Brain microvascular endothelial cell (primary cell): ENCODE results near the gene SSR3.

Source experiments
- DNase-seq: peaks from one replicate; pipeline ENCODE4 v3.0.0-alpha.2; 2020
- H3K27ac ChIP-seq: fragments of 250-450 bp; sonication (Bioruptor Pico); 2 replicates; pipeline ENCODE4 v1.5.1; 2020; ENCODE audit warnings: mild to moderate bottlenecking, moderate library complexity
- H3K27me3 ChIP-seq: fragments of 250-450 bp; sonication (Bioruptor Pico); replicated peaks from 2 replicates; pipeline ENCODE4 v1.5.1; 2020; ENCODE audit warnings: mild to moderate bottlenecking
- H3K36me3 ChIP-seq: fragments of 250-450 bp; sonication (Bioruptor Pico); replicated peaks from 2 replicates; pipeline ENCODE4 v1.5.1; 2020; ENCODE audit warnings: mild to moderate bottlenecking
- H3K4me3 ChIP-seq: 2 replicates; pipeline ENCODE4 v1.5.1; 2011; ENCODE audit warnings: low read depth, mild to moderate bottlenecking, control low read depth, low read length, moderate library complexity
- in situ Hi-C: cut with HindIII; loops from 2 replicates; pipeline ENCODE4 v1.10.0; 2017; ENCODE audit warnings: low sequenced_read_pairs, low pct_ligation_motif_present
- TF ChIP-seq, protein P1 (sequence below): IDR thresholded peaks from 2 replicates; pipeline ENCODE4 v1.5.1; 2011; ENCODE audit warnings: low read depth, mild to moderate bottlenecking, moderate library complexity, low read length, control low read depth, inconsistent platforms; ENCODE audit errors: missing control alignments

Gene SSR3

DNA sequence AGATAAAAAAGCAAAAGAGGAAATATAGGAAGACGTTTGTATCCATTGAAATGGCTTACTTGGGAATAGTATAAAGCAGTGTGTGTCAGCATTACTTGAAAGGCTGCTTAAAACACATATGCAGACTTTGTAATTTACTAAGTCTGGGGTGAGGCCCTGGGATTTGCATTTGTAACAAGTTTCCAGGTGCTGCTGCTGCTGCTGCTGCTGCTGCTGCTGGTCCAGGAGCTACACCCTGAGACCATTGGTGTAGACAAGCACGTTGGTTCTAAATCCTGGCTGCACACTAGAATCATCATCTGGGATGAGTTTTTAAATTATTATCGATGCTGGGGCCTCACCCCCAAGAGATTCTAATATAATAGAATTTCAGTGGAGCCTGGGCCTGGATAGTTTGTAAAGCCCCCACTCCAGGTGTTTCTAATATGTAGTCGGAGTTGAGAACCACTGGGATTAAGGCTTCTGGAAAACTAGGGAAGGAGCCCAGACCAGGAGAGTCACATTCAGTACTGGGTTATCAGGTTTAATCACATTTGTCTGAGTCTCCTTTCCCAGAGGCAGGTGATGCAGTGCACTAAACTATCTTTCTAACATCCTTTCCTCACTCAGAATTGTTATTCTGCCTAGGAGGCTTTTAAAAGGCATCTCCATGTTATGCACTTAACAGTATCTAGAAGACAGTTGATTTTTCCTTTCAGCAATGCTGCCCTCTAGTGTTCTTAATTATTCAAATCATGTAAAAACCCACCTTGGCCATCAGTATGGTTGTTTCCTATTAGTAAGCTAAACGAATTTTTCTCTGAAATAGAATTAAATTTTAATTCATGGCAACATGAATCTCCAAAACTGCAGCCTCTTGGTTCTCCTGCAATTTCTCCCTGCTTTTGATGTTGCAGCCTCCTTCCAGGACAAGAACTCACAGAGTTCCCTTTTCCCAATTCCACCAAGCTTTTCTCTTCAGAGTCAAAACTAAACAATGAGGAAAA is 45.4 kb downstream of the SSR3 start:
- in situ Hi-C loops, result loop anchor here (25.0 kb wide), 2 partner anchors 347 to 578 kb away; no protein-coding TSS in a partner anchor
- Histone ChIP-seq H3K4me3 (no peak overlapping the region), H3K36me3 (no peaks in the 10 kb centered on the region), H3K27ac (no peak overlapping the region), H3K27me3 (no peaks in the 10 kb centered on the region)
- DNase-seq, result peak; percentile 51
- TF ChIP-seq, protein P1, sequence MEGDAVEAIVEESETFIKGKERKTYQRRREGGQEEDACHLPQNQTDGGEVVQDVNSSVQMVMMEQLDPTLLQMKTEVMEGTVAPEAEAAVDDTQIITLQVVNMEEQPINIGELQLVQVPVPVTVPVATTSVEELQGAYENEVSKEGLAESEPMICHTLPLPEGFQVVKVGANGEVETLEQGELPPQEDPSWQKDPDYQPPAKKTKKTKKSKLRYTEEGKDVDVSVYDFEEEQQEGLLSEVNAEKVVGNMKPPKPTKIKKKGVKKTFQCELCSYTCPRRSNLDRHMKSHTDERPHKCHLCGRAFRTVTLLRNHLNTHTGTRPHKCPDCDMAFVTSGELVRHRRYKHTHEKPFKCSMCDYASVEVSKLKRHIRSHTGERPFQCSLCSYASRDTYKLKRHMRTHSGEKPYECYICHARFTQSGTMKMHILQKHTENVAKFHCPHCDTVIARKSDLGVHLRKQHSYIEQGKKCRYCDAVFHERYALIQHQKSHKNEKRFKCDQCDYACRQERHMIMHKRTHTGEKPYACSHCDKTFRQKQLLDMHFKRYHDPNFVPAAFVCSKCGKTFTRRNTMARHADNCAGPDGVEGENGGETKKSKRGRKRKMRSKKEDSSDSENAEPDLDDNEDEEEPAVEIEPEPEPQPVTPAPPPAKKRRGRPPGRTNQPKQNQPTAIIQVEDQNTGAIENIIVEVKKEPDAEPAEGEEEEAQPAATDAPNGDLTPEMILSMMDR, result peak; percentile 23

- DNase-seq, result no peak
- Histone ChIP-seq H3K27ac (no peak overlapping the region), H3K36me3 (no peaks in the 10 kb centered on the region), H3K27me3 (no peaks in the 10 kb centered on the region), H3K4me3 (no peak overlapping the region)
- TF ChIP-seq, protein P1, result no peak
- in situ Hi-C loops, result loop anchor here (25.0 kb wide), 2 partner anchors 345 to 580 kb away; no protein-coding TSS in a partner anchor
Measured at GRCh38 chr3:156507285-156507684, 47.6 kb downstream of the SSR3 start.

DNA sequence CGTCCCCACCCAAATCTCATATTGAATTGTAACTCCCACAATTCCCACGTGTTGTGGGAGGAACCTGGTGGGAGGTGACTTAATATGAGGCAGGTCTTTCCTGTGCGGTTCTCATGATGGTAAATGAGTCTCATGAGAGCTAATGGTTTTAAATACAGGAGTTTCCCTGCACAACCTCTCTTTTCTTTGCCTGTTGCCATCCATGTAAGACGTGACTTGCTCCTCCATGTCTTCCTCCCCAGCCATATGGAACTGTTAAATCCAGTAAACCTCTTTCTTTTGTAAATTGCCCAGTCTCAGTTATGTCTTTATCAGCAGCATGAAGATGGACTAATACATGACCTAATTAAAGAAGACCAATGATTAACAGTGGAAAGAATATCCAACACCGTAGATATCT is 56.6 kb downstream of the SSR3 start:
- Histone ChIP-seq H3K4me3 (no peak overlapping the region), H3K27ac (no peak overlapping the region), H3K36me3 (no peaks in the 10 kb centered on the region), H3K27me3 (no peaks in the 10 kb centered on the region)
- DNase-seq, result no peak
- in situ Hi-C loops, result no loop called here
- TF ChIP-seq, protein P1, result no peak

DNA sequence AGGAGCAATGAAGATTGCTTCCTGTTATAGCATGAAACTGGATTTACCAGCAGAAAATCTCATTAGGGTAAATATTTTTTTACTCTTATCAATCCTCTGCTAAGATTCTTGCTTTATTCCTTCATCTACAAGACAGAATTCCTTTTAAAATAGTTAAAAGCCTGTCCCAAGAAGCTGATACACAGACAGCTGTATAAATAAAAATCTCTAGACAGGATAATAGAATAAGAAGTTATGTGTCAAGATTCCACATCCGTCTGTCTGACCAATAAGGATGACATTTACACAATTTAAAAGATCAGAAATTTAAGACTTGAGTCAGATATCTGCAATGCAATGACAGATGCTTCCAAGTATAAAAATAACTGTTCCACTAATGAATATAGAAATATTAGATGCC is 57.6 kb downstream of the SSR3 start:
- in situ Hi-C loops, result no loop called here
- Histone ChIP-seq H3K27ac (peak overlapping the region; percentile 61), H3K4me3 (no peak overlapping the region), H3K36me3 (no peaks in the 10 kb centered on the region), H3K27me3 (no peaks in the 10 kb centered on the region)
- DNase-seq, result no peak
- TF ChIP-seq, protein P1, result no peak

DNA sequence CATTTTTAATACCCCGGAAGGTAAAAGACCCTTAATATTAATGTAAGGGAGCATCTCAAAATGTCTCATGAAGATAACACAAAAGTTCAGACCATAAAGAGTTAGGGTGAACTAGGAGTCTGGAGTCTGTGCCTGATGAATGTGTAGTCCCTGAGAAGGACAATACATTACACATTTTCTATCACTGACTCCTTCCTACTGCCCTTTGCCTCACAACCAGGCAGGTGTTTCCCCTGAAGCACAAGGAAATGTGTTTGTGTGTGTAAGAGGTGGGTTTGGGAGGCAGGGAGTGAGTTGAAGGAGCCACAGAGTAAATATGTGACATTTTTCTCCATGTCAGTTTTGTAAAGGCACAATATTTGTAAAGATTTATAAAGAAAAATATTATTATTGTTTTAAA is 59.1 kb downstream of the SSR3 start:
- Histone ChIP-seq H3K27ac (no peak overlapping the region), H3K36me3 (no peaks in the 10 kb centered on the region), H3K4me3 (no peak overlapping the region), H3K27me3 (no peaks in the 10 kb centered on the region)
- TF ChIP-seq, protein P1, result no peak
- DNase-seq, result no peak
- in situ Hi-C loops, result no loop called here
